Osteoblast (primary cell): Measurements from ENCODE around the gene THAP6. TPM values are rescaled to one million over a fixed set of nuclear protein-coding genes. Genes with fewer than 3 reads are reported as not detected.

ENCODE experiments used
- DNase-seq: peaks from one replicate; pipeline ENCODE4 v3.0.0; 2011; ENCODE audit warnings: low spot score, mixed read lengths; ENCODE audit not compliant: insufficient read length; ENCODE audit errors: missing footprints
- H2AFZ ChIP-seq: 2 replicates; pipeline ENCODE4 v1.6.0; 2011; ENCODE audit warnings: mild to moderate bottlenecking, low read length
- H3K27ac ChIP-seq: 2 replicates; pipeline ENCODE4 v1.5.1; 2011; ENCODE audit warnings: mild to moderate bottlenecking, low read depth, low read length, moderate library complexity
- H3K27me3 ChIP-seq: 2 replicates; pipeline ENCODE4 v1.6.0; 2012; ENCODE audit warnings: mild to moderate bottlenecking, control low read depth, inconsistent platforms, low read length, moderate library complexity; ENCODE audit not compliant: insufficient read depth
- H3K36me3 ChIP-seq: 2 replicates; pipeline ENCODE4 v1.5.1; 2011; ENCODE audit warnings: mild to moderate bottlenecking, low read length, control low read depth, moderate library complexity; ENCODE audit not compliant: insufficient read depth
- H3K4me1 ChIP-seq: 2 replicates; pipeline ENCODE4 v1.5.1; 2011; ENCODE audit warnings: mild to moderate bottlenecking, low read length, control low read depth, moderate library complexity; ENCODE audit not compliant: insufficient read depth
- H3K4me2 ChIP-seq: 2 replicates; pipeline ENCODE4 v1.6.0; 2011; ENCODE audit warnings: mild to moderate bottlenecking, low read length; ENCODE audit not compliant: insufficient read depth
- H3K4me3 ChIP-seq: fragments of 200-600 bp; sonication (generic); 3 replicates; pipeline ENCODE4 v1.5.1; 2012; ENCODE audit warnings: mild to moderate bottlenecking, low read length, inconsistent platforms; ENCODE audit not compliant: insufficient read depth
- H3K79me2 ChIP-seq: 2 replicates; pipeline ENCODE4 v1.6.0; 2012; ENCODE audit warnings: mild to moderate bottlenecking, low read length, control low read depth, inconsistent platforms; ENCODE audit not compliant: insufficient read depth
- H3K9me3 ChIP-seq: 2 replicates; pipeline ENCODE4 v1.5.1; 2011; ENCODE audit warnings: low read depth, low read length, control low read depth
- H4K20me1 ChIP-seq: 2 replicates; pipeline ENCODE4 v1.6.0; 2012; ENCODE audit warnings: mild to moderate bottlenecking, low read length, control low read depth; ENCODE audit not compliant: insufficient read depth
- total RNA-seq: library from RNA; depleted of rRNA; stranded (reverse); fragments of >200 nt; gene quantifications from 2 replicates; pipeline ENCODE4 v1.2.3, GENCODE V29; 2012
- TF ChIP-seq, protein P1 (sequence below): IDR thresholded peaks from 2 replicates; pipeline ENCODE4 v1.5.1; 2011; ENCODE audit warnings: mild to moderate bottlenecking, low read depth, low read length, moderate library complexity; ENCODE audit errors: extremely low read depth

The THAP6 gene
- total RNA-seq, 1 donor = 17.0 TPM

DNA sequence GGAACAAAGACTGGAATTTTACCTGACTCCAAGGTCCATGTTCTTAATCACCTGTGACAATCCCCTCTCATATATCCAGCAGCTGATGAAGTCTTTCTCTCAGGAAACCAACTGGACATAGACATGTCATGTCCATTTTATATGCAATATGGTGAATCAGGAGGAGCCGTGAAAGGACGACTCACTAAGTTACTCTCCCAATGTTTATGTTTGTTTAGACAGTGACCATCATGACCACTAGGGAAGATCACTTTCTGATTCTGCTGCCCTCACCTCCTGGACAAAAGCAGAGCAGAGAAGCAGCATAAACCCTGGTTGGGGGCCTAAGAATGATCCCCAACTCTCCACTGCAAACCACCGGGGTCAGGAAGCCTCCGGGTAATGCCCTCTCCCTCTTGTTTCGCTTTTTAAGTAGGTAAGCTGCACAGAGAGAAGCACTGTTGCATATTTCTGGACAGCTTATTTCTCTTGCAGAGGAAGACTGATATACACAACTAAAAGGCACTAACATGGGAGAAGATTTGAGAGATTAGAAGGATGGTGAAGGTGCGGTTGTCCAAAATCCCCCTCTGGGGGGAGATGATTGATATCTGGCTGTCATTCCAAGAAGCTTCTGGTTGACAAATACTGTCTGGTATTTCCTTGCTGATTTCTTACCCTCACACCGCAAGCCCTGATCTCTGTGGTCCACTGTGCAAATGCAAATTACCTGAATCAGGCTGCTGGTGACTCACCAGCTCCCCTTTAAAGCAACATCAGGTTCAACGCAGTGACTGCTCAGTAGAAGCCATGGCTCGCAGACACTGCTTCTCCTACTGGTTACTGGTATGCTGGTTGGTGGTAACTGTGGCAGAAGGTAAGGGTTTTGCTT, 41.3 kb downstream of the THAP6 start, which contains the start of gene ODAPH:
Gene ODAPH (plus strand): TSS at position 773 of the 871 bp plus-strand sequence. CDS start 17 bp downstream, at position 790.
- peaks cover 4% of the 10 kb centered on the region for H3K27me3 ChIP-seq
- no peak within 1 kb of the TSS for H3K27ac ChIP-seq
- no peaks in the 10 kb centered on the region for H3K9me3 ChIP-seq
- H2AFZ ChIP-seq = no peak within 1 kb of the TSS
- peak; percentile 58 for DNase-seq
- TF ChIP-seq, protein P1, sequence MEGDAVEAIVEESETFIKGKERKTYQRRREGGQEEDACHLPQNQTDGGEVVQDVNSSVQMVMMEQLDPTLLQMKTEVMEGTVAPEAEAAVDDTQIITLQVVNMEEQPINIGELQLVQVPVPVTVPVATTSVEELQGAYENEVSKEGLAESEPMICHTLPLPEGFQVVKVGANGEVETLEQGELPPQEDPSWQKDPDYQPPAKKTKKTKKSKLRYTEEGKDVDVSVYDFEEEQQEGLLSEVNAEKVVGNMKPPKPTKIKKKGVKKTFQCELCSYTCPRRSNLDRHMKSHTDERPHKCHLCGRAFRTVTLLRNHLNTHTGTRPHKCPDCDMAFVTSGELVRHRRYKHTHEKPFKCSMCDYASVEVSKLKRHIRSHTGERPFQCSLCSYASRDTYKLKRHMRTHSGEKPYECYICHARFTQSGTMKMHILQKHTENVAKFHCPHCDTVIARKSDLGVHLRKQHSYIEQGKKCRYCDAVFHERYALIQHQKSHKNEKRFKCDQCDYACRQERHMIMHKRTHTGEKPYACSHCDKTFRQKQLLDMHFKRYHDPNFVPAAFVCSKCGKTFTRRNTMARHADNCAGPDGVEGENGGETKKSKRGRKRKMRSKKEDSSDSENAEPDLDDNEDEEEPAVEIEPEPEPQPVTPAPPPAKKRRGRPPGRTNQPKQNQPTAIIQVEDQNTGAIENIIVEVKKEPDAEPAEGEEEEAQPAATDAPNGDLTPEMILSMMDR = peak; percentile 30
- H3K79me2 ChIP-seq = no peaks in the 10 kb centered on the region
- peak within 1 kb of the TSS; percentile 18 for H3K4me2 ChIP-seq
- no peaks in the 10 kb centered on the region for H4K20me1 ChIP-seq
- H3K36me3 ChIP-seq = no peaks in the 10 kb centered on the region
- H3K4me1 ChIP-seq = peaks cover 7% of the 10 kb centered on the region
- no peak within 1 kb of the TSS for H3K4me3 ChIP-seq

GRCh38 chr4:75557696-75558095, 43.4 kb downstream of the THAP6 start:
- H3K27me3 ChIP-seq = peaks cover 4% of the 10 kb centered on the region
- H3K9me3 ChIP-seq = no peaks in the 10 kb centered on the region
- TF ChIP-seq, protein P1 = no peak
- no peak overlapping the region for H2AFZ ChIP-seq
- H3K4me1 ChIP-seq = peaks cover 7% of the 10 kb centered on the region
- H4K20me1 ChIP-seq = no peaks in the 10 kb centered on the region
- no peaks in the 10 kb centered on the region for H3K79me2 ChIP-seq
- no peak for DNase-seq
- no peaks in the 10 kb centered on the region for H3K36me3 ChIP-seq
- no peak overlapping the region for H3K27ac ChIP-seq
- H3K4me2 ChIP-seq = no peak overlapping the region
- H3K4me3 ChIP-seq = no peak overlapping the region

DNA sequence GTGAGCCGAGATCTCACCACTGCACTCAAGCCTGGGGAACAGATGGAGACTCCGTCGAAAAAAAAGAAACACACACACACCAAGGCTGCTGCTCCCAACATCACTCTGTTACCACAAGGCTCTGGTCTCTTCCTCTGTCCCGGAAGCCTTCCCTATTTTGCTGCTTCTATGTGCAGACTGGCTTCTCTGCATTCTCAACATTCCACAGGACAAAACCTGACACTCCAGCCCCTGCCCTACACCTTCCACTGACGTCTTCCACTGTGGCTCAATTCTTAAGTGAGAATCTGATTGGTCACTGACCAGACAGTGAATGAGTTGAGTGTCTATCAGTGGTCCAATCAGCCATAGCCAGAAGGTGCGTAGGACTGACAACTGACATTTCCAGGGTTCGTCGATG, 47.5 kb downstream of the THAP6 start:
- Histone ChIP-seq H3K4me3 (no peak overlapping the region), H3K4me1 (no peaks in the 10 kb centered on the region), H2AFZ (no peak overlapping the region), H3K36me3 (no peaks in the 10 kb centered on the region), H3K4me2 (no peak overlapping the region), H3K27ac (no peak overlapping the region), H3K9me3 (no peaks in the 10 kb centered on the region), H3K27me3 (peaks cover 2% of the 10 kb centered on the region), H4K20me1 (no peaks in the 10 kb centered on the region), H3K79me2 (no peaks in the 10 kb centered on the region)
- TF ChIP-seq, protein P1 = no peak
- no peak for DNase-seq

DNA sequence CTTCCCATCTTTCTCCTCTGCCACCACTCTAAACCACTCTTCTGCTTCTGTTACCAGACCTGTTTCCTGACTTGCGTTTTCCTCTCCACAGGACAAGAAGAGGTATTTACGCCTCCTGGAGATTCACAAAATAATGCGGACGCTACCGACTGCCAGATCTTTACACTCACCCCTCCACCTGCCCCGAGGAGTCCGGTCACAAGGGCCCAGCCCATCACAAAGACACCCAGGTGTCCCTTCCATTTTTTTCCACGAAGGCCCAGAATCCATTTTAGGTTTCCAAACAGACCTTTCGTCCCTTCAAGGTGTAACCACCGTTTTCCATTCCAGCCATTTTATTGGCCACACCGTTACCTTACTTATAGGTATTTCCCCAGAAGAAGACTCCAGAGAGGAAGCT, 49.8 kb downstream of the THAP6 start:
- no peaks in the 10 kb centered on the region for H3K27me3 ChIP-seq
- H3K4me2 ChIP-seq = no peak overlapping the region
- no peaks in the 10 kb centered on the region for H3K4me1 ChIP-seq
- no peaks in the 10 kb centered on the region for H3K9me3 ChIP-seq
- no peak overlapping the region for H3K27ac ChIP-seq
- no peak overlapping the region for H3K4me3 ChIP-seq
- no peaks in the 10 kb centered on the region for H3K36me3 ChIP-seq
- no peak overlapping the region for H2AFZ ChIP-seq
- no peaks in the 10 kb centered on the region for H4K20me1 ChIP-seq
- no peaks in the 10 kb centered on the region for H3K79me2 ChIP-seq
- TF ChIP-seq, protein P1 = no peak
- no peak for DNase-seq
